ENCODE measurements around the gene DNM2.

Gene DNM2

GRCh38 chr19:10691178-10691881 is 26.5 kb upstream of the DNM2 start:
- DNase-seq (ENCODE audit: low spot score): no peak

GRCh38 chr19:10691883-10692282 is 26.0 kb upstream of the DNM2 start:
- DNase-seq (ENCODE audit: low spot score): no peak

- no peak for DNase-seq (ENCODE audit: low spot score)
These were observed 25.1 kb upstream of the DNM2 start for GRCh38 chr19:10692673-10693264.

- DNase-seq (ENCODE audit: low spot score): no peak
These were observed 23.1 kb upstream of the DNM2 start for GRCh38 chr19:10694706-10695307.

GRCh38 chr19:10695401-10696398 is 22.2 kb upstream of the DNM2 start:
- DNase-seq (ENCODE audit: low spot score): peak; percentile 89

GRCh38 chr19:10699650-10700335 is 18.1 kb upstream of the DNM2 start:
- DNase-seq (ENCODE audit: low spot score): peak; percentile 78

- no peak for DNase-seq (ENCODE audit: low spot score)
These were observed 15.8 kb upstream of the DNM2 start for GRCh38 chr19:10701955-10702525.

- no peak for DNase-seq (ENCODE audit: low spot score)
These were observed 10.9 kb upstream of the DNM2 start for GRCh38 chr19:10706990-10707389.

- DNase-seq (ENCODE audit: low spot score): no peak
These were observed 10.4 kb upstream of the DNM2 start for GRCh38 chr19:10707440-10707839.

GRCh38 chr19:10708291-10708690 is 9.6 kb upstream of the DNM2 start:
- DNase-seq (ENCODE audit: low spot score): no peak

GRCh38 chr19:10712045-10712444 is 5.8 kb upstream of the DNM2 start:
- DNase-seq (ENCODE audit: low spot score): no peak

GRCh38 chr19:10712754-10713153 is 5.1 kb upstream of the DNM2 start:
- no peak for DNase-seq (ENCODE audit: low spot score)

GRCh38 chr19:10713317-10713716 is 4.6 kb upstream of the DNM2 start:
- no peak for DNase-seq (ENCODE audit: low spot score)

GRCh38 chr19:10717054-10717355 is 874 bp upstream of the DNM2 start:
- no peak for DNase-seq (ENCODE audit: low spot score)

GRCh38 chr19:10718205-10719196 is 622 bp downstream of the DNM2 start:
- peak; percentile 35 for DNase-seq (ENCODE audit: low spot score)

- DNase-seq (ENCODE audit: low spot score): no peak
These were observed 1.6 kb downstream of the DNM2 start for GRCh38 chr19:10719466-10719961.

- DNase-seq (ENCODE audit: low spot score): no peak
These were observed 2.8 kb downstream of the DNM2 start for GRCh38 chr19:10720607-10721125.

- DNase-seq (ENCODE audit: low spot score): no peak
These were observed 5.7 kb downstream of the DNM2 start for GRCh38 chr19:10723591-10723990.

GRCh38 chr19:10724573-10725071 is 6.7 kb downstream of the DNM2 start:
- no peak for DNase-seq (ENCODE audit: low spot score)

GRCh38 chr19:10725415-10725814 is 7.5 kb downstream of the DNM2 start:
- DNase-seq (ENCODE audit: low spot score): no peak

Data from CD4-positive, alpha-beta T cell treated with Interleukin-2 at 100 ng/mL for 4 hours (primary cell).